OCI-LY7 (cell line): ENCODE measurements around the gene CRYGA. TPM values are rescaled to one million over a fixed set of nuclear protein-coding genes. Genes with fewer than 3 reads are reported as not detected.

ENCODE experiments used
- BruUV-seq: library from RNA; stranded (reverse); fragments of 400-500 nt; replicated peaks from 2 replicates; lab custom pipeline; 2021; lab: Mats Ljungman, UMichigan
- CTCF ChIA-PET: fragments of 300-600 bp; sonication (Branson Sonifier 250); formaldehyde crosslinking; loops from one replicate; lab custom pipeline; 2022; ENCODE audit warnings: antibody characterized with exemption; ENCODE audit not compliant: unreplicated experiment; lab: Charles Lee
- POLR2A ChIA-PET: fragments of 300-600 bp; sonication (Branson Sonifier 250); formaldehyde crosslinking; loops from one replicate; lab custom pipeline; 2022; ENCODE audit warnings: antibody characterized with exemption; lab: Charles Lee
- DNase-seq: peaks from one replicate; pipeline ENCODE4 v3.0.0-alpha.2; 2015; ENCODE audit warnings: low spot score
- H2AFZ ChIP-seq: fragments of 200-600 bp; sonication (generic), shearing (Covaris generic); 2 replicates; pipeline ENCODE4 v1.6.1; 2014; ENCODE audit warnings: mild to moderate bottlenecking, antibody characterized with exemption, low read length, moderate library complexity
- H3K27ac ChIP-seq: fragments of 200-600 bp; sonication (generic); 2 replicates; pipeline ENCODE4 v1.5.1; 2014; ENCODE audit warnings: mixed run types, low read depth, mild to moderate bottlenecking, moderate library complexity, low read length, inconsistent platforms; ENCODE audit not compliant: poor library complexity, severe bottlenecking
- H3K36me3 ChIP-seq: fragments of 200-600 bp; sonication (generic); 2 replicates; pipeline ENCODE4 v1.6.1; 2014; ENCODE audit warnings: mild to moderate bottlenecking, antibody characterized with exemption, low read length, moderate library complexity, mixed read lengths; ENCODE audit not compliant: insufficient read depth
- H3K4me1 ChIP-seq: fragments of 200-600 bp; sonication (generic); 2 replicates; pipeline ENCODE4 v1.5.1; 2014; ENCODE audit warnings: mild to moderate bottlenecking, low read length; ENCODE audit not compliant: insufficient read depth, poor library complexity, severe bottlenecking
- H3K4me2 ChIP-seq: fragments of 200-600 bp; sonication (generic); 2 replicates; pipeline ENCODE4 v1.6.1; 2014; ENCODE audit warnings: mild to moderate bottlenecking, low read length
- H3K4me3 ChIP-seq: fragments of 200-600 bp; sonication (generic); 2 replicates; pipeline ENCODE4 v1.5.1; 2014; ENCODE audit warnings: mild to moderate bottlenecking, low read depth, low read length; ENCODE audit not compliant: poor library complexity, severe bottlenecking
- H3K79me2 ChIP-seq: fragments of 200-600 bp; sonication (generic); 2 replicates; pipeline ENCODE4 v1.6.1; 2016; ENCODE audit warnings: low read depth, mild to moderate bottlenecking, low read length, moderate library complexity, mixed read lengths; ENCODE audit not compliant: insufficient read depth
- H3K9me2 ChIP-seq: fragments of 200-600 bp; sonication (generic); 2 replicates; pipeline ENCODE4 v1.6.1; 2016; ENCODE audit warnings: mild to moderate bottlenecking, low read length, mixed read lengths; ENCODE audit not compliant: insufficient read depth
- H3K9me3 ChIP-seq: fragments of 200-600 bp; sonication (generic); 2 replicates; pipeline ENCODE4 v1.6.1; 2014; ENCODE audit warnings: mild to moderate bottlenecking, mixed run types, low read length, mixed read lengths
- H4K20me1 ChIP-seq: fragments of 200-600 bp; sonication (generic); 2 replicates; pipeline ENCODE4 v1.6.1; 2014; ENCODE audit warnings: mild to moderate bottlenecking, antibody characterized with exemption, low read length, moderate library complexity, mixed read lengths; ENCODE audit not compliant: insufficient read depth
- CTCF ChIP-seq: fragments of 200-600 bp; sonication (generic); conservative IDR thresholded peaks from 2 replicates; pipeline ENCODE4 v1.5.1; 2014; ENCODE audit warnings: mild to moderate bottlenecking, antibody characterized with exemption, low read length, moderate library complexity, mixed read lengths
- EZH2phosphoT487 ChIP-seq: fragments of 200-600 bp; sonication (generic); IDR thresholded peaks from 2 replicates; pipeline ENCODE4 v1.6.1; 2018; ENCODE audit warnings: low read depth, borderline replicate concordance, mild to moderate bottlenecking, mixed run types, antibody characterized with exemption, low read length, moderate library complexity, mixed read lengths
- intact Hi-C: fragments of 100-400 bp; cut with micrococcal nuclease; formaldehyde crosslinking; loops from one replicate; pipeline ENCODE4 v1.10.0; 2022; ENCODE audit not compliant: unreplicated experiment
- total RNA-seq, 2 experiments: library from RNA; depleted of rRNA in 1 of 2; stranded (reverse); fragments of >200 nt in 1 of 2; shearing (Covaris generic) in 1 of 2; gene quantifications; 2 replicates each; pipeline ENCODE4 v1.2.3, GENCODE V29; 2014 to 2022

The CRYGA gene
- total RNA-seq, 2 experiments from 2014 or later: not detected

- no TSS peak for BruUV-seq
- no peak overlapping the region for H2AFZ ChIP-seq
Observed at GRCh38 chr2:208164951-208165755, 1.8 kb upstream of the CRYGA start.

GRCh38 chr2:208156439-208156838 is 7.0 kb downstream of the CRYGA start:
- CTCF ChIA-PET: no interaction called here
- H2AFZ ChIP-seq: no peak overlapping the region
- intact Hi-C loops: no loop called here
- H3K9me3 ChIP-seq: no peaks in the 10 kb centered on the region
- no peak overlapping the region for H3K27ac ChIP-seq
- no peak for DNase-seq
- BruUV-seq: no TSS peak
- H3K36me3 ChIP-seq: no peaks in the 10 kb centered on the region
- H3K4me1 ChIP-seq: no peaks in the 10 kb centered on the region
- H3K79me2 ChIP-seq: no peaks in the 10 kb centered on the region
- no peaks in the 10 kb centered on the region for H4K20me1 ChIP-seq
- H3K4me3 ChIP-seq: no peak overlapping the region
- H3K4me2 ChIP-seq: no peak overlapping the region
- POLR2A ChIA-PET: interaction anchor here (0.9 to 1.4 kb wide), 3 partner anchors 11 to 25 kb away, joined by 3 read pairs; no protein-coding TSS in a partner anchor
- H3K9me2 ChIP-seq: no peaks in the 10 kb centered on the region
- TF ChIP-seq CTCF (no peak), EZH2phosphoT487 (no peak)

More at GRCh38 chr2:208164951-208165755, 1.8 kb upstream of the CRYGA start:
- Histone ChIP-seq H3K4me2 (no peak overlapping the region), H4K20me1 (no peaks in the 10 kb centered on the region), H3K4me3 (no peak overlapping the region), H3K9me2 (no peaks in the 10 kb centered on the region), H3K9me3 (no peaks in the 10 kb centered on the region), H3K4me1 (no peaks in the 10 kb centered on the region), H3K27ac (no peak overlapping the region), H3K79me2 (no peaks in the 10 kb centered on the region), H3K36me3 (no peaks in the 10 kb centered on the region)
- intact Hi-C loops: no loop called here
- DNase-seq: no peak
- POLR2A ChIA-PET: interaction anchor here (0.6 kb wide), 1 partner anchor 332 kb away, joined by 3 read pairs; no protein-coding TSS in a partner anchor
- CTCF ChIA-PET: no interaction called here
- TF ChIP-seq CTCF (no peak), EZH2phosphoT487 (no peak)

GRCh38 chr2:208153156-208153555 is 10.2 kb downstream of the CRYGA start:
- DNase-seq: no peak
- no peak overlapping the region for H3K4me2 ChIP-seq
- no peaks in the 10 kb centered on the region for H3K79me2 ChIP-seq
- ChIA-PET POLR2A (interaction anchor here (1.0 kb wide), 1 partner anchor 18 kb away, joined by 3 read pairs; no protein-coding TSS in a partner anchor), CTCF (no interaction called here)
- H4K20me1 ChIP-seq: no peaks in the 10 kb centered on the region
- H3K4me1 ChIP-seq: no peaks in the 10 kb centered on the region
- no TSS peak for BruUV-seq
- no peak overlapping the region for H3K4me3 ChIP-seq
- no peak for TF ChIP-seq EZH2phosphoT487
- TF ChIP-seq CTCF: no peak
- H2AFZ ChIP-seq: no peak overlapping the region
- no peak overlapping the region for H3K27ac ChIP-seq
- H3K36me3 ChIP-seq: no peaks in the 10 kb centered on the region
- no peaks in the 10 kb centered on the region for H3K9me3 ChIP-seq
- no peaks in the 10 kb centered on the region for H3K9me2 ChIP-seq
- intact Hi-C loops: no loop called here
